Astrocyte of the cerebellum (primary cell): ENCODE results near the gene CFAP57.

Source experiments
- DNase-seq: peaks from one replicate; pipeline ENCODE4 v3.0.0-alpha.2; 2011; ENCODE audit warnings: low read depth
- H3K4me3 ChIP-seq: 2 replicates; pipeline ENCODE4 v1.5.1; 2011; ENCODE audit warnings: mild to moderate bottlenecking, low read depth, low read length, moderate library complexity
- in situ Hi-C: cut with HindIII; loops from 2 replicates; pipeline ENCODE4 v1.10.0; 2017; ENCODE audit warnings: low sequenced_read_pairs
- TF ChIP-seq, protein P1 (sequence below): IDR thresholded peaks from 2 replicates; pipeline ENCODE4 v1.5.1; 2012; ENCODE audit warnings: low read length, low read depth, moderate library complexity, mild to moderate bottlenecking; ENCODE audit errors: missing control alignments

Gene CFAP57

GRCh38 chr1:43194509-43194908 lies 22.4 kb downstream of the CFAP57 start:
- TF ChIP-seq, protein P1, sequence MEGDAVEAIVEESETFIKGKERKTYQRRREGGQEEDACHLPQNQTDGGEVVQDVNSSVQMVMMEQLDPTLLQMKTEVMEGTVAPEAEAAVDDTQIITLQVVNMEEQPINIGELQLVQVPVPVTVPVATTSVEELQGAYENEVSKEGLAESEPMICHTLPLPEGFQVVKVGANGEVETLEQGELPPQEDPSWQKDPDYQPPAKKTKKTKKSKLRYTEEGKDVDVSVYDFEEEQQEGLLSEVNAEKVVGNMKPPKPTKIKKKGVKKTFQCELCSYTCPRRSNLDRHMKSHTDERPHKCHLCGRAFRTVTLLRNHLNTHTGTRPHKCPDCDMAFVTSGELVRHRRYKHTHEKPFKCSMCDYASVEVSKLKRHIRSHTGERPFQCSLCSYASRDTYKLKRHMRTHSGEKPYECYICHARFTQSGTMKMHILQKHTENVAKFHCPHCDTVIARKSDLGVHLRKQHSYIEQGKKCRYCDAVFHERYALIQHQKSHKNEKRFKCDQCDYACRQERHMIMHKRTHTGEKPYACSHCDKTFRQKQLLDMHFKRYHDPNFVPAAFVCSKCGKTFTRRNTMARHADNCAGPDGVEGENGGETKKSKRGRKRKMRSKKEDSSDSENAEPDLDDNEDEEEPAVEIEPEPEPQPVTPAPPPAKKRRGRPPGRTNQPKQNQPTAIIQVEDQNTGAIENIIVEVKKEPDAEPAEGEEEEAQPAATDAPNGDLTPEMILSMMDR = no peak

GRCh38 chr1:43197343-43198127 lies 25.4 kb downstream of the CFAP57 start:
- no peak for DNase-seq
- TF ChIP-seq, protein P1 = no peak
- no peak overlapping the region for H3K4me3 ChIP-seq
- in situ Hi-C loops = no loop called here

More at GRCh38 chr1:43194509-43194908, 22.4 kb downstream of the CFAP57 start:
- H3K4me3 ChIP-seq = no peak overlapping the region
- in situ Hi-C loops = no loop called here
- DNase-seq = no peak

DNA sequence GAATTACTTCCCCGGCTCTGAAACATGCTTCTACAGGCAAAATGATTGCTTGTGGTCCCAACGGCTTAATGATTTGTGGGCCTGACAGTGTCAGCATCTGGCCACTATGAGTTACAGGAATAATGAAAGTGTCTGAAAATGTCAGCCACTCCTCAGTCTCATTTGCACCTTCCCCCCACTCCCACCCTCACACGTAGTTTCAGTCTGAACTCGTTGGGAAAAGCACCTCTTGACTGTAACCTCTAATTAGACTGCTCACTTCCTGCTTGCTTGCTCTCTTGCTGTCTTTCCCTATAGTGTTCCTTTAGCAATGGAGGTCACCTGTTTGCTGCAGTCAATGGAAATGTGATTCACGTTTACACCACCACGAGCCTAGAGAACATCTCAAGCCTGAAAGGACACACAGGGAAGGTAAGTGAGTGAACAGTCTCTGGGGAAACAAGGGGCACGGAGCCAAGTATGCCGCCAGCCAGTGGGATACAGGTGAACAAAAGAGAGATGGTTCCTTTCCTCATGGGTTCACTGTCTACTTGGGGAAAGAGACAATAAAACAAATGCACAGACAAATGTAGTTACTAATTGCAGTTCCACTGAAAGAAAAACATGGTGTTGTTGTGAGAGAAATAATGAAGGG lies 27.1 kb downstream of the CFAP57 start:
- no peak for DNase-seq
- TF ChIP-seq, protein P1 = no peak
- H3K4me3 ChIP-seq = no peak overlapping the region
- in situ Hi-C loops = no loop called here

GRCh38 chr1:43203859-43204258 lies 31.7 kb downstream of the CFAP57 start:
- no peak overlapping the region for H3K4me3 ChIP-seq
- DNase-seq = no peak
- in situ Hi-C loops = no loop called here
- TF ChIP-seq, protein P1 = no peak

DNA sequence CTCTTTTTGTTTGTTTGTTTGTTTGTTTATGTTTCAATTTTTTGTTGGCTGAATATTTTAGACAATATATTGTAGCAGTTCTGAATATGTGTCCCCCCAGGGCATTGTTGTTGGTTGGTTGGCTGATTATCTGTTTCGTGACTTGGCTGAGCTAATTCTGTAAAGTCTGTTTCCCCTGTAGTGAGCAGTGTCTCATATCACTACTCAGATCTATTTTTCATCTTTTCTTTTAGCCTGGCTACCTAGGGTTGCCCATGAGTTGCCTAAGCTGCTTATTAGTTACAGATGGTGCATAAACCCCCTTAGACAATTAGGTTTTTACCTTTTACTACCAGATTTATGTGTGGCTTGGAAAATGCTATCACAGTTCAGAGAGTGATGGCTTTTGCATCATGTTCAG lies 32.3 kb downstream of the CFAP57 start:
- DNase-seq = no peak
- in situ Hi-C loops = no loop called here
- no peak overlapping the region for H3K4me3 ChIP-seq
- TF ChIP-seq, protein P1 = no peak

- in situ Hi-C loops = no loop called here
- H3K4me3 ChIP-seq = no peak overlapping the region
- no peak for DNase-seq
- TF ChIP-seq, protein P1 = no peak
Observed at GRCh38 chr1:43205671-43206070, 33.5 kb downstream of the CFAP57 start.
